Pancreas (tissue), 10 donors: ENCODE data around the gene ZP2. TPM values are rescaled to one million over a fixed set of nuclear protein-coding genes. Genes with fewer than 3 reads are reported as not detected.

Experiments used
- ATAC-seq, 4 donors: fragments of 200-7000 bp; cut with Tn5 transposase; one replicate each; pipeline versions ENCODE4 v1.8.0 to v1.9.1; 2020; ENCODE audit warnings: mild to moderate bottlenecking in 4 of 4, moderate library complexity in 4 of 4
- DNase-seq, 6 donors: peaks; one replicate each; pipeline ENCODE4 v3.0.0-alpha.2; 2020
- FAIRE-seq: peaks from 2 replicates; lab custom pipeline; 2012; peaks lifted over from hg19 to GRCh38; lab: Jason Lieb, UNC
- H3K27ac ChIP-seq, 4 donors: fragments of 200-600 bp; sonication (generic); 1 replicate in 3 of 4; 2 replicates in 1 of 4; pipeline versions ENCODE4 v1.5.0 to v1.8.0; 2020
- H3K27me3 ChIP-seq, 4 donors: fragments of 200-600 bp; one replicate each; pipeline ENCODE4 v1.8.0; 2021
- H3K36me3 ChIP-seq, 3 donors: fragments of 200-600 bp; sonication (generic) in 1 of 3; one replicate each; pipeline versions ENCODE4 v1.5.0 to v1.8.0; 2020 to 2021
- H3K4me1 ChIP-seq, 3 donors: fragments of 200-600 bp; one replicate each; pipeline ENCODE4 v1.8.0; 2021
- H3K4me3 ChIP-seq, 4 donors: fragments of 200-600 bp; sonication (generic) in 2 of 4; one replicate each; pipeline versions ENCODE4 v1.5.0 to v1.8.0; 2020 to 2021
- H3K9me3 ChIP-seq, 4 donors: fragments of 200-600 bp; one replicate each; pipeline ENCODE4 v1.8.0; 2021
- CTCF ChIP-seq, 4 donors: fragments of 200-600 bp; sonication (generic) in 3 of 4; IDR thresholded peaks; one replicate each; pipeline versions ENCODE4 v1.5.0 to v1.8.0; 2021; ENCODE audit warnings: antibody characterized with exemption in 4 of 4
- WGBS, 2 donors: extraction: QIAGEN DNeasy Blood & Tissue Kit; methylation state at CpG; one replicate each; pipeline ENCODE4 v1.1.7; 2013; 5-methylcytosine and 5-hydroxymethylcytosine counted together
- intact Hi-C, 3 donors: fragments of 100-400 bp; cut with DNase I; formaldehyde crosslinking; loops; one replicate each; pipeline versions ENCODE4 v1.11.1 to v1.14.2; 2022
- polyA plus RNA-seq, 2 donors: library from polyadenylated mRNA; stranded (reverse); fragments of 200-250 nt; gene quantifications; one replicate each; pipeline ENCODE4 v1.2.3, GENCODE V29; 2013
- total RNA-seq, 6 donors: library from RNA; stranded (reverse); fragmentation: NEBNext Ultra II Directional in 4 of 6; extraction: Animal tissue kit (Norgen Biotek cat#: 25700) in 4 of 6; gene quantifications; one replicate each; pipeline versions ENCODE4 v1.2.1 to v1.2.4, GENCODE V29; 2021 to 2023
- donor health status: healthy with polysubstance abuse.
- donor health status: DM: no; HTN: no; CAD: no; lungs with moderate emphysema.
- donor health status: DM: no; HTN: no; CAD: no.
- donor health status: control.
- donor health status: control.
- donor health status: Bipolar disorder and iron deficiency.
- donor health status: DM: yes; HTN: yes; CAD: no.
- donor health status: DM: no; HTN: no; CAD: no.
- donor health status: DM: no; HTN: no; CAD: no.
- donor health status: DM: yes; HTN: yes; CAD: no.

ZP2 gene
- total and polyA plus RNA-seq, 8 donors: not detected

- Histone ChIP-seq H3K4me3 (peak within 1 kb of the TSS in 2 of 4 donors; percentile 22 to 29), H3K27me3 (no peaks in the 10 kb centered on the region), H3K36me3 (no peaks in the 10 kb centered on the region), H3K27ac (no peak within 1 kb of the TSS), H3K4me1 (peaks cover 0 to 3% (median 0%) of the 10 kb centered on the region in 3 donors), H3K9me3 (no peaks in the 10 kb centered on the region)
- 23 to 24% methylated on average over 11 of the region's 11 CpGs for WGBS, 2 donors
- DNase-seq (peak in 4 of 6 donors; percentile 22 to 37 (median 29)), ATAC-seq (peak; percentile 94 to 98 (median 96)), FAIRE-seq (peak; percentile 41)
- TF ChIP-seq CTCF (IDR thresholded peaks at IDR 0.05): no peak
- intact Hi-C loops: no loop called here
Observed at GRCh38 chr16:21233521-21234150, 22.3 kb upstream of the ZP2 start, which contains the start of gene ANKS4B. TSS of gene ANKS4B (plus strand) at chr16:21233699. CDS start at chr16:21233738, 39 bp downstream.

GRCh38 chr16:21233045-21233520 is 21.7 kb upstream of the ZP2 start:
- FAIRE-seq (no peak), ATAC-seq (no peak), DNase-seq (no peak)
- intact Hi-C loops: no loop called here
- 92 to 94% methylated on average over 1 of the region's 1 CpG for WGBS, 2 donors
- Histone ChIP-seq H3K36me3 (no peaks in the 10 kb centered on the region), H3K9me3 (no peaks in the 10 kb centered on the region), H3K4me1 (peaks cover 0 to 3% (median 0%) of the 10 kb centered on the region in 3 donors), H3K27ac (no peak overlapping the region), H3K4me3 (peak overlapping the region in 2 of 4 donors; percentile 22 to 29), H3K27me3 (no peaks in the 10 kb centered on the region)
- no peak for TF ChIP-seq CTCF (IDR thresholded peaks at IDR 0.05)

GRCh38 chr16:21228361-21228872 is 17.0 kb upstream of the ZP2 start:
- ATAC-seq: no peak
- intact Hi-C loops: no loop called here
- FAIRE-seq: no peak

GRCh38 chr16:21227866-21228265 is 16.5 kb upstream of the ZP2 start:
- H3K4me1 ChIP-seq: no peaks in the 10 kb centered on the region
- H3K4me3 ChIP-seq: no peak overlapping the region
- no peaks in the 10 kb centered on the region for H3K36me3 ChIP-seq
- H3K27ac ChIP-seq: no peak overlapping the region
- ATAC-seq (no peak), FAIRE-seq (no peak), DNase-seq (no peak)
- intact Hi-C loops: no loop called here
- TF ChIP-seq CTCF (IDR thresholded peaks at IDR 0.05): no peak
- no peaks in the 10 kb centered on the region for H3K9me3 ChIP-seq
- no peaks in the 10 kb centered on the region for H3K27me3 ChIP-seq

More at GRCh38 chr16:21228361-21228872, 17.0 kb upstream of the ZP2 start:
- TF ChIP-seq CTCF (IDR thresholded peaks at IDR 0.05): no peak
- Histone ChIP-seq H3K9me3 (no peaks in the 10 kb centered on the region), H3K4me1 (peaks cover 0 to 3% (median 0%) of the 10 kb centered on the region in 3 donors), H3K27me3 (no peaks in the 10 kb centered on the region), H3K4me3 (no peak overlapping the region), H3K36me3 (no peaks in the 10 kb centered on the region), H3K27ac (no peak overlapping the region)
- WGBS, 2 donors: 73 to 80% methylated on average over 2 of the region's 2 CpGs
- no peak for DNase-seq

- no peaks in the 10 kb centered on the region for H3K36me3 ChIP-seq
- intact Hi-C loops: no loop called here
- no peak overlapping the region for H3K27ac ChIP-seq
- DNase-seq: no peak
- FAIRE-seq: no peak
- TF ChIP-seq CTCF (IDR thresholded peaks at IDR 0.05): no peak
- H3K4me1 ChIP-seq: no peaks in the 10 kb centered on the region
- no peaks in the 10 kb centered on the region for H3K27me3 ChIP-seq
- no peak overlapping the region for H3K4me3 ChIP-seq
- H3K9me3 ChIP-seq: no peaks in the 10 kb centered on the region
- ATAC-seq: no peak
Observed at GRCh38 chr16:21226749-21227148, 15.4 kb upstream of the ZP2 start.
